Measurements from ENCODE around the gene ZSWIM3. TPM values are rescaled to one million over a fixed set of nuclear protein-coding genes. Genes with fewer than 3 reads are reported as not detected.

ZSWIM3 gene
- 1.4 to 1.8 TPM (median 1.5 TPM) in 5 replicates for total RNA-seq (2022; extraction: Qiagen RNA extraction; ENCODE audit: low read depth)

DNA sequence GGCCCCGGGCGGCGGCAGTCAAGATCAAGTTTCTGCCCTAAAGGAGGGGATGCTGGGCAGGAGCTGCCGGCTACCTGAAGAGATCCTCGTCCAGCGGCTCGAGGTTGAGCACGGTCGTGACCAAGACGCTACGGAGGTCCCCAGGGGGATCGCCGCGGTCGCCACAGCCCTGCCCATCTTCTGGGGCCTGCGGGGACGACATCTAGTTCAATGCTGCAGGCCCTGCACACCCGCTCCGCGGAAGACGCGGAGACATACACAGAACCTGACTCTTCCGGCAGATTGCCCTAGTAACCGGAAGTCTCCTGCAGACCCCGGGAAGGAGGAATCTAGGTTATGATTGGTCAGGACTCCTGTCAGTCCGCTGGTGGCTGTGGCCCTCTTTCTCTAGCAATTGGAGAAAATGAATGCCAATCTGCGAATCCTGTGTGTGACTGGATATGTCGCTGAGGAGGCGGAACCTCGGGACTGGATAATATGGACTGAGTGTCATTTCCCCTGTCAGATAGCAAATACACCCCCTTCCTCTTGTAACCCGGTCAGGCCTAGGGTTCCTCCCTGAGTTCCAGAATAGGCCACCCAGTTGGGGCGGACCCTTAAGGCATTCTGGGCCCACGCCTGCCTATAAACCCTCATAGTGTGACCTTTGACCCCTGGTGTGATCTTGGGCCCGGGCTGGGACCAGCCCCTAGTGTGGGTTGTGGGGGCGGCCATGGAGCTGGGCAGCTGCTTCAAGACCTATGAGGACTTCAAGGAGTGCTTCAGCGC, at the start of gene ZSWIM3, which contains the start of gene ACOT8:
Gene ZSWIM3, plus strand, starts transcription at position 501 of the 768 bp plus-strand sequence. Its CDS starts 212 bp downstream, at position 713.
Gene ACOT8, minus strand, starts transcription at position 279 of the 768 bp plus-strand sequence. Its CDS starts 77 bp downstream, at position 202.

DNA sequence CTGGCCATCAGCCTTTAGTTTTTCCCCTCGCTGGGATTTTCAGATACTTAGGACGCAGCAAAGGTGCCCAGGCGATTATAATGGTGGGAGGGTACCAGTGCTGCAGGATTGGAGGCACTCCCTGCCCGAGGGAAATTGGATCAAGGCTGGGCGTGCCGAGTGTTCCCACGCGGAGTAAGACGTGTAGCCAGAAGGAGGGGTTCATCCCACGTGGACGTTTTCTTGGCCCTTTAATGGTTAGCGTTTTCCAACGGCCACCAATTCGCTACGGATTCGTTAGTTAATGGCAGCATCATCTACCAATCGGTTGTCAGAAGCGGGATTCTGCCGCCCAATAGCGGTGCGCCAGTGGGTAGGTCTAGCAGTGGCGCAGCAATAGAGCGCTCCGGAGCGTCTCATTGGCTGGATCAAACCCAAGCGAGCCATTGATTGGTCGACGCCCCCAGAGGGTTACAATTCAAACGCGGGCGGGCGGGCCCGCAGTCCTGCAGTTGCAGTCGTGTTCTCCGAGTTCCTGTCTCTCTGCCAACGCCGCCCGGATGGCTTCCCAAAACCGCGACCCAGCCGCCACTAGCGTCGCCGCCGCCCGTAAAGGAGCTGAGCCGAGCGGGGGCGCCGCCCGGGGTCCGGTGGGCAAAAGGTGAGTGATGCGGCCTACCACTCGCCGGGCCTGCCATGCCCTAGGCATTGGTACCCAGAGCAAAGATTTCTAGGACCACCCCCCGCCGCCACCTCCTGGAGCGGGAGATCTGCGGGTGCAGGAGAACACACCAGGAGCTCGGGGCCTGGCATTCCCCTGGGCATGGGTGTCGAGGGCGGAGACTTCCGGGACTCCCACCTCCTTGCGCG, 45.0 kb upstream of the ZSWIM3 start, which contains the start of gene UBE2C:
Gene UBE2C, plus strand, starts transcription at position 488 of the 849 bp plus-strand sequence. Its CDS starts 52 bp downstream, at position 540.

DNA sequence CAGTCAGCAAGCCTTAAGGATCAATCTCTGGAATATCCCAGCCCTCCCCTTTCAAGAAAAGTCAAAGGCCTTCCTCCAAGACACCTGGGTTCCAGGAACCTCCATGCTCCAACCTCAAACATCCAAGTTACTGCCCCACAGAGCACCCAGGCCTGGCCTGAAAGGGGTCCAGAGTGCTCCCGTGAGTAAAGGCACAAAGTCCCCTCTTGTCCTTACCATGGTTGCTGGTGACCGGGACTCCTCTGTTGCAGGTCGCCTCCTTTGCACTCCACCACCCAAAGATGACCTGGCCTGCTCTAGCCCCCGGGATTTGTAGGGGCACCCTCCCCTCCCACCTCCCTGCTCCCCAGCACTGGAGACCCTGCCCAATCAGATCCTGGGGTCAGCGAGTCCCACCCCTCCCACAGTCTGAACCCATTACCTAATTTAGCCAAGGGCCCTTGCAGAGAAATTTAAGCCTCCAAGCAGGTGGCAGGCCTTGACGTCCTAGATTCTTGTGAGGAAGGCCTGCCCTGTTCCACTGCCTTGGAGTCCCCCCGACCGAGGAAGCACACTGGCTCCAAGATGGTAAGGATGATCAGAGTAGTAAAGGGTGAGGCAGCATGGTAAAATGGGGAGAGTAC, 30.3 kb upstream of the ZSWIM3 start, which contains the start of gene TNNC2:
Gene TNNC2, minus strand, starts transcription at position 283 of the 623 bp plus-strand sequence. Its CDS starts 64 bp downstream, at position 219.

DNA sequence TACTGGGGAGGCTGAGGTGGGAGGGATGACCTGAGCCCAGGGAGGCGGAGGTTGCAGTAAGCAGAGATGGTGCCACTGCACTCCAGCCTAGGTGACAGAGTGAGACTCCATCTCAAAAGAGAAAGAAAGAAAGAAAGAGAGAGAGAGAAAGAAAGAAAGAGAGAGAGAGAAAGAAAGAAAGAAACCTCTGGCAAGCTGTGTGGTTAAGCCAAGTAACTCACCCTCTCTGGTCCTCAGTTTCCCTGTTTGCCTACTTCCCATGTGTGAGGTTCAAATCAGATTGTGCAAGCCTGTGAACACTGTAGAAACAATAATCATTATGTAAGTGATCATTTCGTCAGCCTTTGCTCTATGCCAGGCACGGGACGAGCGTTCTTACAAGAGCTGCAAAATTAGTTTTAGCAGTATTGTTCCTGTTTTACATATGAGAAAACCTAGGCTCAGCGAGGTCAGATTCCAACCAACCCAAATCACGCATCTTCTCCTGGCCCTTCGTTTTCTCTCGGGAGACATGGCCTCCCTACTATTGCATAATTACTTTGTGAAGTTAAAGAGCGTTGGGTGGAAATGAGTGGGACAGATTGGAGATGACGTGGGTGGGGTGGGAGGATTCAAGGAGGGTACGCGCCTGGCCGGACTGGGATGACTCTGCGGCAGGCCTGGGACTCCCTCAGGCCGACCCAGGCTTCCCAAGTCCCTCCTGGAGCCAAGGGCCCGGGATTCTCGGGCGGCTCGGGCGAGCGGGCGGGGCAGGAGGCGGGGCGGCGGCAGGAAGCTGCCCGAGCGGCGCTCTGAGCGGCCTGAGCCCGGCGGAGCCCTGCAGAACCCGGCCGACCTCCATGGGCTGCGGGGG, 24.2 kb upstream of the ZSWIM3 start, which contains the start of gene SNX21:
Gene SNX21, plus strand, starts transcription at position 770 of the 853 bp plus-strand sequence. CDS start 121 bp downstream, outside the sequence.

DNA sequence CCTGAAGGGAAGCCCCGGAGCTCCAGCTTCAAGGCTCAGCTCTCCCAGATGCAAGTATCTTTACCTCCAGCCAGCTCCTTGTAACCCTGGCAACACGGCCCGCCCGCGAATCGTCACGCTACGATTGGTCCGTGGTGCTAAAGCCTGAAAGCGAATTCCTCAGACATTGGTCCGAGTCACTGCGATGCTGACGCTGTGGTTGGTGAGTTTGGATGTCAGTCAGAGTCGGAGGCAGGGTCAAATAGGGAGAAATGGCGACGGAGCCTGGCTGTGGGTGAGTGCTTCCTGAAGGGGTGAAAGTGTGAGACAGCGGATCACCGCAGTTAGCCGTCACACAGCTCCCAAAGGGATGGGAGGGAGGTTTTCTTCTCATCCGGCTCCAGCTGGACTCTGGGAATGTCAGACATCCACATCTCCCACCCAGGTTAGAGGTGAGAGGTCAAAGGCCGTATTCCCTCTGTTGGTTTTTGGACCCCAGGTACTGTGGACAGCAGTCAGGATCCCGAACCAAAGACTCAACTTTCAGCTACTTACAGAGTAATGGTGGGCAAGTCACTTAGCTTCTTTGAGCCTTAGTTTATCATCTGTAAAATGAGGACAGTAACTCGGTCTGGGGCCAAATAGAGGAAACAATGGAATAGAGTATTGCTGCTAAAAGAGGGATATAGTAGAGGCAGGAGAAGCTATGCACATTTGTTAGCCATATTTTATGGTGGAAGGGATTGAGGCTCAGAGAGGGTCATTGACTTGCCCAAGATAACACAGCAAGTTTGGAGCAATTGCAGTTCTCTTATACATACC, 23.8 kb downstream of the ZSWIM3 start, which contains the start of gene ZSWIM1:
Gene ZSWIM1, plus strand, starts transcription at position 240 of the 801 bp plus-strand sequence. CDS start 1,366 bp downstream, outside the sequence.

DNA sequence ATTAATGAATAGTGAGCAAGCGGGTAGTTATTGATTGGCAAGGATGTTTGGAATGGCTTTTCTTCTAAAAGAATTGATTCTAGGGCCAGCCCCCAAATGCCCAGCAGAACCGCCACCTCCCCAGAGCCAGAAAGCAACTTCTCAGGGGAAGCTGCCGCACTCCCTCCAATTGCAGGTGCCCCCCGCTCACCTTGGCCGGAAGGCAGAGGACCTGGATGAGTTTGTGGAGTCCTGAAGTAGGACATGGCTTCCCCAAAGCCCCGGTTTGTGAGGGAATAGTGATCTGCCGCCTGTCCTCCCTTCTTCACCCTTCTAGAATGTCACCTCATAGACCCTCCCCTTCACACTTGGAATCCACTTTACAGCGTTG, 29.9 kb downstream of the ZSWIM3 start, which contains the start of gene SPATA25:
Gene SPATA25, minus strand, starts transcription at position 277 of the 370 bp plus-strand sequence. Its CDS starts 32 bp downstream, at position 245.

DNA sequence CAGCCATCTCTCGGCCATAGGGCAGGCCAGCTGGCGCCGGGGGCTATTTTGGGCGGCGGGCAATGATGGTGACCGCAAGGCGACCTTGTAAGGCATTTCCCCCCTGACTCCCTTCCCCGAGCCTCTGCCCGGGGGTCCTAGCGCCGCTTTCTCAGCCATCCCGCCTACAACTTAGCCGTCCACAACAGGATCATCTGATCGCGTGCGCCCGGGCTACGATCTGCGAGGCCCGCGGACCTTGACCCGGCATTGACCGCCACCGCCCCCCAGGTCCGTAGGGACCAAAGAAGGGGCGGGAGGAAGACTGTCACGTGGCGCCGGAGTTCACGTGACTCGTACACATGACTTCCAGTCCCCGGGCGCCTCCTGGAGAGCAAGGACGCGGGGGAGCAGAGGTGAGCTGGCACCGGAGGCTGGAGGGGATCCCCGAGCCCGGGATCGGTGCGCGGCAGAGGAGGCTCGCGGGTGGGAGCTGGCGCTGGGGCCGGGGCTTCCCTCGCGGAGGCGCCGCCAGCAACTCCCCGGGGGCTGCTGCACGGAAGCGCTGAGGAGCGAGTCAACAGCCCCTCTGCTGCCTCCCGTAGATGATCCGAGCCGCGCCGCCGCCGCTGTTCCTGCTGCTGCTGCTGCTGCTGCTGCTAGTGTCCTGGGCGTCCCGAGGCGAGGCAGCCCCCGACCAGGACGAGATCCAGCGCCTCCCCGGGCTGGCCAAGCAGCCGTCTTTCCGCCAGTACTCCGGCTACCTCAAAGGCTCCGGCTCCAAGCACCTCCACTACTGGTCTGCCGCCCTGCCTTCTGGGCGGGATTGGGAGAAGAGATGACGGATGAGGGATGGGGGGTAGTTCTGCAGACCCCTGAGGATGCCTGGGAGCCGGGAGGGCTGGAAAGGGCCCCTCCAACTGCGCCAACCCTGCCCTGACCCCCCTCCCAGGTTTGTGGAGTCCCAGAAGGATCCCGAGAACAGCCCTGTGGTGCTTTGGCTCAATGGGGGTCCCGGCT, 33.9 kb downstream of the ZSWIM3 start, which contains the start of the genes CTSA and NEURL2:
Gene CTSA, plus strand, starts transcription at position 351 of the 999 bp plus-strand sequence. Its CDS starts 234 bp downstream, at position 585.
Gene NEURL2, minus strand, starts transcription at position 224 of the 999 bp plus-strand sequence. Its CDS starts 217 bp downstream, at position 7.

DNA sequence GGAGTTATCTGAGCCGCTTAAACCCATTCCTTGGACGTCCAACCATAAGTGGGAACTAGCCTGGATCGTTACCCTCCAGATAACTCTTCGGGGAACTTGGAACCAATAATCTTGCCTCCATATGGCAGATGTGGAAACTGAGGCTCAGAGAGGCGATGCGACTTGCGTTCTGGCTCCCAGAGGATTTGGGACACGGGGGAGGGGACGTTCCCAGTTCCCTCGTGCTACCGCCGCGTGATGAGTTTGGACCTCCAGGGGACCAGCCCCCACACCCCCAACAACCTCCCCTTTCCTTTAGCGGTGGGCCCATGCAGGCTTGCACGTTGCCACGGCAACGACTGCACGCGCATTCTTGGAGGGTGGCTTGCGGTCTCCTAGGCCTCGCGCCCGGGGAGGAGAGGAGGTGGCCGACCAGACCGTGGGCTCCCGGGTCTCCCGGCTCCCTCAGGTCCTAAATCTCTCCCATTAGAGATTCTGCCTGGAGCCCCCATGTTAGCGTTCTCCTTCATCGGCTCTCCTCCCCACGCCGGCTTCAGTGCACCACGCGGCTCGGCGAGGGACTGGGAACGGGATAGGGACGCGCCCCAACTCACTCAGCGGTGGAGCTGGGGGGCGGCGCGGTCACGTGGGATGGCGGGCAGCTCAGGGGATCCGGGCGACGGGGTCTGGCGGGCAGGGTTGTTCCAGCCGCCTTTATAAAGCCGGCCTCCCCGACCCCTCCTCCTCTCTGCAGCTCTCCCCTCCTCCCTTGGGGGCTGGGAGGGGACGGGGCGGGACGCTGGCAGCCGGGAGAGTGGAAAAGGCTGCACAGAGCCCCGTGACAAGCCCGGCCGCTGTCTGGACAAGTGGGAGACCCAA, 54.3 kb downstream of the ZSWIM3 start, which contains the start of gene PLTP:
Gene PLTP, minus strand, starts transcription at position 670 of the 858 bp plus-strand sequence. CDS start 703 bp downstream, outside the sequence.

Other genes with a start within 250 kb of the ZSWIM3 start
- not detected in 5 replicates for gene WFDC10A, start 227.9 kb upstream of the ZSWIM3 start, total RNA-seq (2022; extraction: Qiagen RNA extraction; ENCODE audit: low read depth)
- not detected in 5 replicates for gene WFDC9, start 226.3 kb upstream of the ZSWIM3 start, total RNA-seq (2022; extraction: Qiagen RNA extraction; ENCODE audit: low read depth)
- not detected in 5 replicates for gene WFDC11, start 187.4 kb upstream of the ZSWIM3 start, total RNA-seq (2022; extraction: Qiagen RNA extraction; ENCODE audit: low read depth)
- gene WFDC13, start 155.6 kb upstream of the ZSWIM3 start, total RNA-seq (2022; extraction: Qiagen RNA extraction; ENCODE audit: low read depth): not detected in 5 replicates
- gene WFDC10B, start 152.6 kb upstream of the ZSWIM3 start, total RNA-seq (2022; extraction: Qiagen RNA extraction; ENCODE audit: low read depth): not detected in 5 replicates
- gene SPINT4, start 135.3 kb upstream of the ZSWIM3 start, total RNA-seq (2022; extraction: Qiagen RNA extraction; ENCODE audit: low read depth): not detected in 5 replicates
- gene WFDC3, start 65.7 kb upstream of the ZSWIM3 start, total RNA-seq (2022; extraction: Qiagen RNA extraction; ENCODE audit: low read depth): 0.23 TPM in 1 of 5 replicates, not detected in the others
- gene DNTTIP1, start 65.7 kb upstream of the ZSWIM3 start, total RNA-seq (2022; extraction: Qiagen RNA extraction; ENCODE audit: low read depth): 30.7 to 37.6 TPM (median 36.3 TPM) in 5 replicates
- gene UBE2C, start 45.0 kb upstream of the ZSWIM3 start, total RNA-seq (2022; extraction: Qiagen RNA extraction; ENCODE audit: low read depth): 225 to 256 TPM (median 248 TPM) in 5 replicates
- gene TNNC2, start 30.3 kb upstream of the ZSWIM3 start, total RNA-seq (2022; extraction: Qiagen RNA extraction; ENCODE audit: low read depth): 0.31 TPM in 1 of 5 replicates, not detected in the others
- gene SNX21, start 23.8 kb upstream of the ZSWIM3 start, total RNA-seq (2022; extraction: Qiagen RNA extraction; ENCODE audit: low read depth): 8.8 to 13.0 TPM (median 11.6 TPM) in 5 replicates
- gene ACOT8, start 222 bp upstream of the ZSWIM3 start, total RNA-seq (2022; extraction: Qiagen RNA extraction; ENCODE audit: low read depth): 18.7 to 21.8 TPM (median 19.5 TPM) in 5 replicates
- 6.2 to 7.6 TPM (median 6.8 TPM) in 5 replicates for gene ZSWIM1, start 23.6 kb downstream of the ZSWIM3 start, total RNA-seq (2022; extraction: Qiagen RNA extraction; ENCODE audit: low read depth)
- 0.43 to 0.75 TPM (median 0.67 TPM) in 4 of 5 replicates, not detected in the other for gene SPATA25, start 30.0 kb downstream of the ZSWIM3 start, total RNA-seq (2022; extraction: Qiagen RNA extraction; ENCODE audit: low read depth)
- gene NEURL2, start 33.6 kb downstream of the ZSWIM3 start, total RNA-seq (2022; extraction: Qiagen RNA extraction; ENCODE audit: low read depth): 0.88 to 1.3 TPM (median 1.2 TPM) in 5 replicates
- gene CTSA, start 33.7 kb downstream of the ZSWIM3 start, total RNA-seq (2022; extraction: Qiagen RNA extraction; ENCODE audit: low read depth): 101 to 131 TPM (median 116 TPM) in 5 replicates
- 1.4 to 2.1 TPM (median 1.9 TPM) in 5 replicates for gene PLTP, start 54.5 kb downstream of the ZSWIM3 start, total RNA-seq (2022; extraction: Qiagen RNA extraction; ENCODE audit: low read depth)
- 31.8 to 36.3 TPM (median 32.2 TPM) in 5 replicates for gene PCIF1, start 77.1 kb downstream of the ZSWIM3 start, total RNA-seq (2022; extraction: Qiagen RNA extraction; ENCODE audit: low read depth)
- gene ZNF335, start 114.6 kb downstream of the ZSWIM3 start, total RNA-seq (2022; extraction: Qiagen RNA extraction; ENCODE audit: low read depth): 8.4 to 11.2 TPM (median 10.1 TPM) in 5 replicates
- gene MMP9, start 151.3 kb downstream of the ZSWIM3 start, total RNA-seq (2022; extraction: Qiagen RNA extraction; ENCODE audit: low read depth): 0.62 to 0.97 TPM (median 0.87 TPM) in 5 replicates
- gene SLC12A5, start 171.6 kb downstream of the ZSWIM3 start, total RNA-seq (2022; extraction: Qiagen RNA extraction; ENCODE audit: low read depth): 11.4 to 17.7 TPM (median 12.1 TPM) in 5 replicates
- 17.7 to 28.0 TPM (median 24.2 TPM) in 5 replicates for gene NCOA5, start 232.3 kb downstream of the ZSWIM3 start, total RNA-seq (2022; extraction: Qiagen RNA extraction; ENCODE audit: low read depth)

All from A549 treated with DMSO at 1 μM for 4 hours (cell line).